ENCODE data around the gene CIC.
"Not testable (repeated sequence)": the region's sequence is repeated elsewhere in the genome, so short reads cannot be mapped to it uniquely, and the experiment has no call there.

Gene CIC

DNA sequence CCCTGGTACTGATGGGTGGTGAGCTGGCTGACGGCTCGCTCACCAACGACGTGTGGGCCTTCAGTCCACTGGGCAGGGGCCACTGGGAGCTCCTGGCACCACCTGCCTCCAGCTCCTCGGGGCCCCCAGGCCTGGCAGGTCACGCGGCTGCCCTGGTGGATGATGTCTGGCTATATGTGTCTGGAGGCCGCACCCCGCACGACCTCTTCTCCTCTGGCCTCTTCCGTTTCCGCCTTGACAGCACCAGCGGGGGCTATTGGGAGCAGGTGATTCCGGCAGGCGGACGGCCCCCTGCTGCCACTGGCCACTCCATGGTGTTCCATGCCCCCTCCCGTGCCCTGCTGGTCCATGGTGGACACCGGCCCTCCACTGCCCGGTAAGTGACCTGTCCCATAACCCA, 66.9 kb downstream of the CIC start:
- no peak for DNase-seq

DNA sequence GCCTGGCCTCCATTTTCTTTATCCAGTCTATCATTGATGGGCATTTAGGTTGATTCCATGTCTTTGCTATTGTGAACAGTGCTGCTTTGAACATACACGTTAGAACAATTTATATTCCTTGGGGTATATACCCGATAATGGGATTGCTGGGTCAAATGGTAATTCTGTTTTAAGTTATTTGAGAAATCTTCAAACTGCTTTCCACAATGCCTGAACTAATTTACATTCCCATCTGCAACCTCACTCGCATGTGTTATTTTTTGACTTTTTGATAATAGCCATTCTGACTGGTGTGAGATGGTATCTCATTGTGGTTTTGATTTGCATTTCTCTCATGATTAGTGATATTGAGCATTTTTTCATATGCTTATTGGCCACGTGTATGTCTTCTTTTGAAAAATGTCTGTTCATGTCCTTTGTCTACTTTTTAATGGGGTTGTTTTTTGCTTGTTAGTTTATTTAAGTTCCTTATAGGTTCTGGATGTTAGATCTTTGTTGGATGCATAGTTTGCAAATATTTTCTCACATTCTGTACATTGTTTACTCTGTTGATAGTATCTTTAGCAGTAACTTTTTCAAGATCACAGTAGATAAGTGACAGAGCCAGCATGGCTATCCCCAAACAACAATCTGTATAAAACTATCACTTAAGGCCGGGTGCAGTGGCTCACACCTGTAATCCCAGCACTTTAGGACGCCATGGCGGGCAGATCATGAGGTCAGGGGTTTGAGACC, 70.2 kb downstream of the CIC start:
- DNase-seq = not testable (repeated sequence)

DNA sequence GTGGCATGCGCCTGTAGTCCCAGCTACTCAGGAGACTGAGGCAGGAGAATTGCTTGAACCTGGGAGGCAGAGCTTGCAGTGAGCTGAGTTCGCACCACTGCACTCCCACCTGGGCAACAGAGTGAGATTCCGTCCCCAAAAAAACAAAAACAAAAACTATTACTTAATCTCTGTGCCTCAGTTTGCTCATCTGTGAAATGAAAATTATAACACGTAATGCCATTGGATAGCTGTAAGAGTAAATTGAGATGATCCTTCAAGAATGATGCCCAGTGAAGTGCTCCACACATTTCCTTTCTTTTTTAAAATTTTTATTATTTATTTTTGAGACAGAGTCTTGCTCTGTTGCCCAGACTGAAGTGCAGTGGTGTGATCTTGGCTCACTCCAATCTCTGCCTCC, 70.9 kb downstream of the CIC start:
- not testable (repeated sequence) for DNase-seq

DNA sequence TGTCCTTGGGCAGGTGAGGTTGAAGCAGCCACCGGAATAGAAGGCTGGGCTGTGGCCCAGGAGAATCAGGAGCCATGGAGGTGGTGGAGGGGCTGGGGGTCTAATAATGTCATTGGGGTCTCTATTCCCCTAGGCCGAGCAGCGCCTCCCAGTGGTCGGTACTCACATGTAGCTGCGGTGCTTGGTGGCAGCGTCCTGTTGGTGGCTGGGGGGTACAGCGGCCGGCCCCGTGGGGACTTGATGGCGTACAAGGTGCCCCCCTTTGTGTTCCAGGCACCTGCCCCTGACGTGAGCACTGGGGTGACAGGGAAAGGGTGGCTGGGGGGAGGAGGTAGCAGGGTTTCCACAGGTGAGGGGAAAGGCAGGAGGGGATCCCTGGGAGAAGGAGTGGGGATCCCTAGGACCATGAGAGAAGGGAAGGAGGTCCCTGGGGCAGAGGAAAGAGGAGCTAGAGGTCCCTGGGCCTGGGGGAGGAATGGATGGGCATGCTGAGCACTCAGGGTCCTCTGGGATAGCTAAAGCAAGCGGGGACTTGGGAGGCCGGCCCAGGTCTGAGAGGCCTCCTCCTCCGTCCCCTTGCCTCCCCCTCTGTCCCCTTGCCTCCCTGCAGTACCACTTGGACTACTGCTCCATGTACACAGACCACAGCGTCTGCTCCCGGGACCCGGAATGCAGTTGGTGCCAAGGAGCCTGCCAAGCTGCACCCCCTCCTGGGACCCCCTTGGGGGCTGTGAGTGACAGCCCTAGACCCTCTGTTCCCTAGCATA, 74.5 kb downstream of the CIC start:
- no peak for DNase-seq

DNA sequence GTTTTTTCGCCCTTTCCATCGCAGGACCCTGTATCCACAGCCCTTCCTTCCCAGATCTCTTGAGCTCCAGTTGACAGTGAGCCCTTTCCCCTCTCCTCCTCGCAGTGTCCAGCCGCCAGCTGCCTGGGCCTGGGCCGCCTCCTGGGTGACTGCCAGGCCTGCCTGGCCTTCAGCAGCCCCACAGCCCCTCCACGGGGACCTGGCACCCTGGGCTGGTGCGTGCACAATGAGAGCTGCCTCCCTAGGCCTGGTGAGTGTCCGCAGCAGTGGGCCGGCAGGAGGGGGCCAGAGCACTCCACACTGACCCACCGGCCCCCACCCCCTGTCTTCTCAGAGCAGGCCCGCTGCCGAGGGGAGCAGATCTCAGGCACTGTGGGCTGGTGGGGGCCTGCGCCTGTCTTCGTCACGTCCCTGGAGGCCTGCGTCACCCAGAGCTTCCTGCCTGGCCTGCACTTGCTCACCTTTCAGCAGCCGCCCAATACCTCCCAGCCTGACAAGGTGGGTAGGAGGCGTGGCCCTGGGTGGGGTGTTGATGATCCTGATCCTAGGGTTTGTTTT, 75.4 kb downstream of the CIC start:
- DNase-seq = no peak
